GM23338 (cell line): Measurements from ENCODE around the gene FBXW7.

ENCODE experiments used
- CREB1 ChIP-seq: fragments of 250-450 bp; sonication (Bioruptor Pico); IDR thresholded peaks from 2 replicates; pipeline ENCODE4 v1.5.0; 2020; ENCODE audit warnings: low read depth, mild to moderate bottlenecking, moderate library complexity
- EZH2 ChIP-seq: fragments of 200-600 bp; sonication (generic); IDR thresholded peaks from one replicate; pipeline ENCODE4 v1.8.0; 2017; ENCODE audit warnings: antibody characterized with exemption, mild to moderate bottlenecking, low read depth; ENCODE audit not compliant: unreplicated experiment
- EZH2phosphoT487 ChIP-seq: fragments of 200-600 bp; sonication (generic); IDR thresholded peaks from one replicate; pipeline ENCODE4 v1.8.1; 2018; ENCODE audit warnings: antibody characterized with exemption; ENCODE audit not compliant: unreplicated experiment
- JUNB ChIP-seq: IDR thresholded peaks from one replicate; pipeline ENCODE4 v1.6.1; 2016; ENCODE audit warnings: antibody characterized with exemption; ENCODE audit not compliant: unreplicated experiment
- POLR2AphosphoS5 ChIP-seq: IDR thresholded peaks from 2 replicates; pipeline ENCODE4 v1.6.1; 2016; ENCODE audit warnings: antibody characterized with exemption, low read depth
- ZNF331 ChIP-seq: fragments of 250-450 bp; sonication (Bioruptor Pico); IDR thresholded peaks from 2 replicates; pipeline ENCODE4 v1.5.0; 2020; ENCODE audit warnings: low read depth, mild to moderate bottlenecking, moderate library complexity
- TF ChIP-seq, protein P1 (sequence below), 2 experiments: fragments of 200-600 bp in 1 of 2; sonication (generic) in 1 of 2; conservative IDR thresholded peaks; 2 replicates each; pipeline versions ENCODE4 v1.5.1 to v1.6.1; 2016 to 2017; ENCODE audit warnings: antibody characterized with exemption in 2 of 2, low read depth in 2 of 2, mild to moderate bottlenecking in 2 of 2, moderate library complexity in 1 of 2
- TF ChIP-seq, protein P2 (sequence below): IDR thresholded peaks from one replicate; pipeline ENCODE4 v1.6.1; 2018; ENCODE audit warnings: antibody characterized with exemption; ENCODE audit not compliant: unreplicated experiment
- TF ChIP-seq, protein P3 (sequence below): IDR thresholded peaks from 2 replicates; pipeline ENCODE4 v1.6.1; 2016; ENCODE audit warnings: antibody characterized with exemption

DNA sequence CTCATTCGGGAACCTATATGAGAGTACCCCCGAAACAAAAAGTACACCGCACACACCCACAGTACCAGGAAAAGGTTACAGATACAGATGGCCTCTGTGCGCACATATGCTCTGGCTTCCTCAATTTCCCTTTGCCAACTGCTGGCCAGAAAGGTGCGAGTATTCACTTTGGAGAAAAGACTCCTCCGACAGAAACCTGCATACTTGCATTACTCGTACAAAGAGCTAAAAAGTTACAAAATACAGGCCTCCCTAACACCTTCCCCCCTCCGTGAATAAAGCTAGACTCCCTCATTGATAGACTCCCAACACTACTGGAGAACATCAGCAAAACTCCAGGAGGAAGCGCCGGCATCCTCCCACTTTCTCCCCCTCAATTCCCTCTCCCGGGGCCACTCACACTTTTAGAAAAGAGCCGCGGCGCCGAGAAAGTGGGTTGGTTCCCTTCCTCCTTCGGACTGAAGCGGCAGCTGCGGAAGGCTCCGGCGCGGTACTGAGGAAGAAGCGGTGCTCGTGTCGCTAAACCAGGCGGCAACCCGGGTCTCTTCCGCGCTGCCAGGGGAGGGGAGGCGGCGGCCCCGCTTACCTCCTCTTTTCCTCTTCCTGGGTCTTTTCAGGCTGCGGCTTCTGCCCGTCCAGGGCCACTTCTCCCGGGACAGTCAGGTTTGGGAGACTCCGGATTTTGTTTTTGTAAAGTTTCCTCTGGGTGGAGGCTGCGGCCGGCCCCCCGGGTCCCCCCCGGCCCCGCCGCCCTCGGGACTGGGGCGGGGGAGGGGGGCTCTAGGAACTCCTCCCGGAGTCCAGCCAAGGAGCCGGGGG is 1.1 kb downstream of the FBXW7 start:
- TF ChIP-seq, protein P1, sequence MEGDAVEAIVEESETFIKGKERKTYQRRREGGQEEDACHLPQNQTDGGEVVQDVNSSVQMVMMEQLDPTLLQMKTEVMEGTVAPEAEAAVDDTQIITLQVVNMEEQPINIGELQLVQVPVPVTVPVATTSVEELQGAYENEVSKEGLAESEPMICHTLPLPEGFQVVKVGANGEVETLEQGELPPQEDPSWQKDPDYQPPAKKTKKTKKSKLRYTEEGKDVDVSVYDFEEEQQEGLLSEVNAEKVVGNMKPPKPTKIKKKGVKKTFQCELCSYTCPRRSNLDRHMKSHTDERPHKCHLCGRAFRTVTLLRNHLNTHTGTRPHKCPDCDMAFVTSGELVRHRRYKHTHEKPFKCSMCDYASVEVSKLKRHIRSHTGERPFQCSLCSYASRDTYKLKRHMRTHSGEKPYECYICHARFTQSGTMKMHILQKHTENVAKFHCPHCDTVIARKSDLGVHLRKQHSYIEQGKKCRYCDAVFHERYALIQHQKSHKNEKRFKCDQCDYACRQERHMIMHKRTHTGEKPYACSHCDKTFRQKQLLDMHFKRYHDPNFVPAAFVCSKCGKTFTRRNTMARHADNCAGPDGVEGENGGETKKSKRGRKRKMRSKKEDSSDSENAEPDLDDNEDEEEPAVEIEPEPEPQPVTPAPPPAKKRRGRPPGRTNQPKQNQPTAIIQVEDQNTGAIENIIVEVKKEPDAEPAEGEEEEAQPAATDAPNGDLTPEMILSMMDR (conservative IDR thresholded peaks at IDR 0.05; ENCODE audit: low read depth in 2 of 2), result no peak
- no peak for TF ChIP-seq POLR2AphosphoS5
- TF ChIP-seq EZH2, result no peak
- TF ChIP-seq ZNF331, result no peak
- TF ChIP-seq, protein P2, sequence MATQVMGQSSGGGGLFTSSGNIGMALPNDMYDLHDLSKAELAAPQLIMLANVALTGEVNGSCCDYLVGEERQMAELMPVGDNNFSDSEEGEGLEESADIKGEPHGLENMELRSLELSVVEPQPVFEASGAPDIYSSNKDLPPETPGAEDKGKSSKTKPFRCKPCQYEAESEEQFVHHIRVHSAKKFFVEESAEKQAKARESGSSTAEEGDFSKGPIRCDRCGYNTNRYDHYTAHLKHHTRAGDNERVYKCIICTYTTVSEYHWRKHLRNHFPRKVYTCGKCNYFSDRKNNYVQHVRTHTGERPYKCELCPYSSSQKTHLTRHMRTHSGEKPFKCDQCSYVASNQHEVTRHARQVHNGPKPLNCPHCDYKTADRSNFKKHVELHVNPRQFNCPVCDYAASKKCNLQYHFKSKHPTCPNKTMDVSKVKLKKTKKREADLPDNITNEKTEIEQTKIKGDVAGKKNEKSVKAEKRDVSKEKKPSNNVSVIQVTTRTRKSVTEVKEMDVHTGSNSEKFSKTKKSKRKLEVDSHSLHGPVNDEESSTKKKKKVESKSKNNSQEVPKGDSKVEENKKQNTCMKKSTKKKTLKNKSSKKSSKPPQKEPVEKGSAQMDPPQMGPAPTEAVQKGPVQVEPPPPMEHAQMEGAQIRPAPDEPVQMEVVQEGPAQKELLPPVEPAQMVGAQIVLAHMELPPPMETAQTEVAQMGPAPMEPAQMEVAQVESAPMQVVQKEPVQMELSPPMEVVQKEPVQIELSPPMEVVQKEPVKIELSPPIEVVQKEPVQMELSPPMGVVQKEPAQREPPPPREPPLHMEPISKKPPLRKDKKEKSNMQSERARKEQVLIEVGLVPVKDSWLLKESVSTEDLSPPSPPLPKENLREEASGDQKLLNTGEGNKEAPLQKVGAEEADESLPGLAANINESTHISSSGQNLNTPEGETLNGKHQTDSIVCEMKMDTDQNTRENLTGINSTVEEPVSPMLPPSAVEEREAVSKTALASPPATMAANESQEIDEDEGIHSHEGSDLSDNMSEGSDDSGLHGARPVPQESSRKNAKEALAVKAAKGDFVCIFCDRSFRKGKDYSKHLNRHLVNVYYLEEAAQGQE, result no peak
- TF ChIP-seq, protein P3, sequence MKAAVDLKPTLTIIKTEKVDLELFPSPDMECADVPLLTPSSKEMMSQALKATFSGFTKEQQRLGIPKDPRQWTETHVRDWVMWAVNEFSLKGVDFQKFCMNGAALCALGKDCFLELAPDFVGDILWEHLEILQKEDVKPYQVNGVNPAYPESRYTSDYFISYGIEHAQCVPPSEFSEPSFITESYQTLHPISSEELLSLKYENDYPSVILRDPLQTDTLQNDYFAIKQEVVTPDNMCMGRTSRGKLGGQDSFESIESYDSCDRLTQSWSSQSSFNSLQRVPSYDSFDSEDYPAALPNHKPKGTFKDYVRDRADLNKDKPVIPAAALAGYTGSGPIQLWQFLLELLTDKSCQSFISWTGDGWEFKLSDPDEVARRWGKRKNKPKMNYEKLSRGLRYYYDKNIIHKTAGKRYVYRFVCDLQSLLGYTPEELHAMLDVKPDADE, result no peak
- TF ChIP-seq JUNB, result no peak
- TF ChIP-seq EZH2phosphoT487, result no peak
- TF ChIP-seq CREB1 (CRISPR knock-in tag), result no peak
